ENCODE data around the gene MS4A4A.

The MS4A4A gene

GRCh38 chr11:60252213-60253108, 28.0 kb upstream of the MS4A4A start:
- Histone ChIP-seq H3K9ac (ENCODE audit: low read depth, low read length) (no peak overlapping the region), H3K36me3 (ENCODE audit: insufficient read depth, low read length) (no peaks in the 10 kb centered on the region), H3K9me3 (ENCODE audit: insufficient read depth, low read length, severe bottlenecking) (peaks cover 26% of the 10 kb centered on the region), H3K27ac (ENCODE audit: low read length) (no peak overlapping the region), H4K20me1 (ENCODE audit: insufficient read depth, low read length) (no peaks in the 10 kb centered on the region), H3K4me3 (ENCODE audit: low read depth in 1 of 2, low read length in 2 of 2) (no peak overlapping the region), H3K4me2 (ENCODE audit: insufficient read depth, low read length) (no peak overlapping the region), H3K27me3 (ENCODE audit: insufficient read depth, low read length, poor library complexity) (no peaks in the 10 kb centered on the region), H3K4me1 (ENCODE audit: insufficient read depth, low read length) (no peaks in the 10 kb centered on the region), H2AFZ (ENCODE audit: low read depth, low read length) (no peak overlapping the region), H3K79me2 (ENCODE audit: insufficient read depth, low read length) (no peaks in the 10 kb centered on the region)
- no peak for TF ChIP-seq EZH2 (IDR thresholded peaks at IDR 0.05; ENCODE audit: borderline replicate concordance, low read depth, low read length, severe bottlenecking)
- TF ChIP-seq CTCF (IDR thresholded peaks at IDR 0.05; ENCODE audit: borderline replicate concordance, extremely low read depth, low read length, poor library complexity, severe bottlenecking) = no peak
- DNase-seq (no peak), ATAC-seq (ENCODE audit: insufficient read depth, low read depth) (no peak)

- H3K27me3 ChIP-seq (ENCODE audit: insufficient read depth, low read length, poor library complexity) = no peaks in the 10 kb centered on the region
- no peak overlapping the region for H3K9ac ChIP-seq (ENCODE audit: low read depth, low read length)
- peaks cover 35% of the 10 kb centered on the region for H3K9me3 ChIP-seq (ENCODE audit: insufficient read depth, low read length, severe bottlenecking)
- H3K4me3 ChIP-seq (ENCODE audit: low read depth in 1 of 2, low read length in 2 of 2) = no peak overlapping the region
- H3K4me1 ChIP-seq (ENCODE audit: insufficient read depth, low read length) = no peaks in the 10 kb centered on the region
- H3K4me2 ChIP-seq (ENCODE audit: insufficient read depth, low read length) = no peak overlapping the region
- no peak overlapping the region for H3K27ac ChIP-seq (ENCODE audit: low read length)
- no peaks in the 10 kb centered on the region for H3K36me3 ChIP-seq (ENCODE audit: insufficient read depth, low read length)
- no peak for DNase-seq
- H3K79me2 ChIP-seq (ENCODE audit: insufficient read depth, low read length) = no peaks in the 10 kb centered on the region
- no peak overlapping the region for H2AFZ ChIP-seq (ENCODE audit: low read depth, low read length)
- TF ChIP-seq EZH2 (IDR thresholded peaks at IDR 0.05; ENCODE audit: borderline replicate concordance, low read depth, low read length, severe bottlenecking) (no peak), CTCF (IDR thresholded peaks at IDR 0.05; ENCODE audit: borderline replicate concordance, extremely low read depth, low read length, poor library complexity, severe bottlenecking) (no peak)
- no peaks in the 10 kb centered on the region for H4K20me1 ChIP-seq (ENCODE audit: insufficient read depth, low read length)
- ATAC-seq (ENCODE audit: insufficient read depth, low read depth) = no peak
Measured at GRCh38 chr11:60257956-60258722, 22.3 kb upstream of the MS4A4A start.

GRCh38 chr11:60261014-60261413, 19.5 kb upstream of the MS4A4A start:
- DNase-seq (no peak), ATAC-seq (ENCODE audit: insufficient read depth, low read depth) (no peak)
- no peak overlapping the region for H2AFZ ChIP-seq (ENCODE audit: low read depth, low read length)
- H3K4me3 ChIP-seq (ENCODE audit: low read depth in 1 of 2, low read length in 2 of 2) = no peak overlapping the region
- H4K20me1 ChIP-seq (ENCODE audit: insufficient read depth, low read length) = no peaks in the 10 kb centered on the region
- H3K4me2 ChIP-seq (ENCODE audit: insufficient read depth, low read length) = no peak overlapping the region
- peaks cover 9% of the 10 kb centered on the region for H3K9me3 ChIP-seq (ENCODE audit: insufficient read depth, low read length, severe bottlenecking)
- peaks cover 9% of the 10 kb centered on the region for H3K4me1 ChIP-seq (ENCODE audit: insufficient read depth, low read length)
- no peak overlapping the region for H3K9ac ChIP-seq (ENCODE audit: low read depth, low read length)
- TF ChIP-seq EZH2 (IDR thresholded peaks at IDR 0.05; ENCODE audit: borderline replicate concordance, low read depth, low read length, severe bottlenecking) = no peak
- no peak for TF ChIP-seq CTCF (IDR thresholded peaks at IDR 0.05; ENCODE audit: borderline replicate concordance, extremely low read depth, low read length, poor library complexity, severe bottlenecking)
- no peaks in the 10 kb centered on the region for H3K79me2 ChIP-seq (ENCODE audit: insufficient read depth, low read length)
- no peak overlapping the region for H3K27ac ChIP-seq (ENCODE audit: low read length)
- no peaks in the 10 kb centered on the region for H3K36me3 ChIP-seq (ENCODE audit: insufficient read depth, low read length)
- no peaks in the 10 kb centered on the region for H3K27me3 ChIP-seq (ENCODE audit: insufficient read depth, low read length, poor library complexity)
